ENCODE measurements around the gene PDCD10.

Gene PDCD10

GRCh38 chr3:167734498-167735232, at the start of gene PDCD10:
TSS of gene PDCD10 (minus strand) at chr3:167734892. CDS start at chr3:167720157, 14,735 bp downstream.
- peak; percentile 93 for DNase-seq (ENCODE audit: low spot score)

GRCh38 chr3:167783781-167784180, 49.1 kb upstream of the PDCD10 start:
- no peak for DNase-seq (ENCODE audit: low spot score)

GRCh38 chr3:167780214-167780883, 45.7 kb upstream of the PDCD10 start:
- no peak for DNase-seq (ENCODE audit: low spot score)

GRCh38 chr3:167777356-167777755, 42.7 kb upstream of the PDCD10 start:
- DNase-seq (ENCODE audit: low spot score), result no peak

- no peak for DNase-seq (ENCODE audit: low spot score)
Measured at GRCh38 chr3:167776066-167776685, 41.5 kb upstream of the PDCD10 start.

- no peak for DNase-seq (ENCODE audit: low spot score)
Measured at GRCh38 chr3:167773584-167773983, 38.9 kb upstream of the PDCD10 start.

- no peak for DNase-seq (ENCODE audit: low spot score)
Measured at GRCh38 chr3:167772992-167773391, 38.3 kb upstream of the PDCD10 start.

- DNase-seq (ENCODE audit: low spot score), result no peak
Measured at GRCh38 chr3:167762296-167762695, 27.6 kb upstream of the PDCD10 start.

- no peak for DNase-seq (ENCODE audit: low spot score)
Measured at GRCh38 chr3:167761302-167761701, 26.6 kb upstream of the PDCD10 start.

GRCh38 chr3:167754049-167754448, 19.4 kb upstream of the PDCD10 start:
- no peak for DNase-seq (ENCODE audit: low spot score)

GRCh38 chr3:167750272-167750971, 15.7 kb upstream of the PDCD10 start:
- no peak for DNase-seq (ENCODE audit: low spot score)

GRCh38 chr3:167749728-167750127, 15.0 kb upstream of the PDCD10 start:
- no peak for DNase-seq (ENCODE audit: low spot score)

GRCh38 chr3:167749209-167749608, 14.5 kb upstream of the PDCD10 start:
- DNase-seq (ENCODE audit: low spot score), result no peak

GRCh38 chr3:167743799-167744198, 9.1 kb upstream of the PDCD10 start:
- no peak for DNase-seq (ENCODE audit: low spot score)

- no peak for DNase-seq (ENCODE audit: low spot score)
Measured at GRCh38 chr3:167742338-167742737, 7.6 kb upstream of the PDCD10 start.

- peak; percentile 19 for DNase-seq (ENCODE audit: low spot score)
Measured at GRCh38 chr3:167740961-167741587, 6.4 kb upstream of the PDCD10 start.

- DNase-seq (ENCODE audit: low spot score), result no peak
Measured at GRCh38 chr3:167739190-167739810, 4.6 kb upstream of the PDCD10 start.

- DNase-seq (ENCODE audit: low spot score), result no peak
Measured at GRCh38 chr3:167738037-167738436, 3.3 kb upstream of the PDCD10 start.

- DNase-seq (ENCODE audit: low spot score), result no peak
Measured at GRCh38 chr3:167736997-167737396, 2.3 kb upstream of the PDCD10 start.

- no peak for DNase-seq (ENCODE audit: low spot score)
Measured at GRCh38 chr3:167736264-167736787, 1.6 kb upstream of the PDCD10 start.

Measured in AG08395 (cell line).